Central memory CD4-positive, alpha-beta T cell (primary cell): ENCODE results near the gene CD46.

Experiments
- DNase-seq: peaks from one replicate; pipeline ENCODE4 v3.0.0; 2022

Gene CD46

DNA sequence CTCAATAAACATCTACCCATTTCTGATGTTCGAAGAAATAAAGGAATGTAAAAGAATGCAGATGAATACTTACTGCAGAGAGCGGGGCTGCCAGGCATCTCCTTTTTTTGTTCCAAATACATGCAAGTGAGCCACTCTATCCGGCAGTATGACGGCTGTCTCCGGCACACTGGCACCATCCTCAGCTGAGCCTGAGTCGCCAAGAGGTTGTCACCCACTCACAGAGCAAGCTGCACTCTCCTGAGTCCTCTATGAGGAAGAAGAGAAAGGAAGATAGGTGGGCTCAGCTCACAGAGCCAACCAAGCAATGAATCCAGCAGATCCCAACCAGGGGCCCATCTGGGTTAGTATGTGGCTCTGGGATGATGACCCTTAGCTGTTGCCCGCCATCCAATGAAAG lies 65.3 kb downstream of the CD46 start:
- DNase-seq: no peak

DNA sequence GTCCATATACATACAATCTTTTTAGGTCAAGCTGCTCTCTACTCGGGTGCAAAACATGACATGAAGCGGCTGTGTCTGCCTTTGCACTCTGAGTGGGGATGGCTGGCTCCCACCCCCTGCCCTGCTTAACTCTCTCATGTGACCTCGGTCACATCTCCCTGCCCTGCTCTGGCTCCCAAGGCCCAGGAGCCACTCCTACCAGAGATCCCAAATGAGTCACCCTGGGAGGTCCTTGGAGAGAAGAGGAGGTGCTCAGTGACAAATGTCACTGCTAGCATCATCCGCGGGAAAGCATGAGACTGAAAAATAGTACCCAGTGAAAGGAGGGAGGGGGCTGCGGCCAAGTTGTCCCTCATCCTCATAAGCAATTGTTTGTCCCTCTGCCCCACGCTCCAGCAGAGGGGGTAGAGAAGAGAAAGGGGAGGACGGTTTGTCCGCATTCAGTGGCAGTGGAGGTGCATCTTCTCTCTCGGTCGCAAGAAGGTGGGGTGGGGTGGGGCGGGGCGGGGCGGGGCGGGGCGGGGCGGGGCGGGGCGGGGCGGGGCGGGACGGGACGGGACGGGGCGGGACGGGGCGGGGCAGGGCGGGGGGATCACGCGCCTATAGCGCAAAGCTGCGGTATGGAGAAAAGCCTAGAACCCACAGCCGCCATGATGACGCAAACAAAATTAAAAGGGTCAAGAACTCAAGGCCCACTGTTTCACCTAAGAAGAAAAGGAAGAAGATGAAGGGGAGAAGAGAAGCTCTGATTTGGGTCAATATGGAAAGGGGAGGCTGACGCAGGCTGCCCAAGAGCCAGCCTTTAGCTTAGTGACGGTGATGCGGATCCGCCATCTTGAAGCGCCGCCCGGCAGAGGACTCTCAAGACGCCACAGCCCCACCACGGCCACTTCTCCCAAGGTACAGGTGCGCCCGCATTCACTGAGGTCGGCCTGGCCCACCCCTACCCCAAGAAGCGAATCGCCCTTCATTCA lies 66.2 kb downstream of the CD46 start:
- DNase-seq: no peak

DNA sequence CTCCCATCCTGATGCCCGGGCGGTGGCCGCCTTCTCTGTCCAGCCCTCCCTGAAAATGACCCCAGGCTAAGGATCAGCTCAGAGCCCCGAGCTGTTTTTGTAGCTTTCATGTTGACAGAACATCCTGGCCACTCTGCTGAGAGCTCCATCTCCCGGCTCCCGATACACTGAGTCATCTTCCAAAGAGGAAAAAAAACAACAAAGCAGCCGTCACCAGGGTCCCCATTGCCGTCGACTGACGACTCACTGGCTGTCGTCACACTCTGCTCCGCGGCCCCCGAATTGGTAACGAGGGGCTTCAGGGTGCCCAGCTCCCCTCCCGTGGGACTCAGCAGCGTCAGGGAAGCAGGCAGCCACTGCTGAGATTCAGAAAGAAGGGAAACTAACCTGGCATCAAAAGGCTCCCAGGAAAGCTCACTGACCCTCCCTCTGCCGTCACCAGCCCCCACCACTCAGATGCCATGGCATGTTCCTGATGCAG lies 67.2 kb downstream of the CD46 start:
- no peak for DNase-seq

DNA sequence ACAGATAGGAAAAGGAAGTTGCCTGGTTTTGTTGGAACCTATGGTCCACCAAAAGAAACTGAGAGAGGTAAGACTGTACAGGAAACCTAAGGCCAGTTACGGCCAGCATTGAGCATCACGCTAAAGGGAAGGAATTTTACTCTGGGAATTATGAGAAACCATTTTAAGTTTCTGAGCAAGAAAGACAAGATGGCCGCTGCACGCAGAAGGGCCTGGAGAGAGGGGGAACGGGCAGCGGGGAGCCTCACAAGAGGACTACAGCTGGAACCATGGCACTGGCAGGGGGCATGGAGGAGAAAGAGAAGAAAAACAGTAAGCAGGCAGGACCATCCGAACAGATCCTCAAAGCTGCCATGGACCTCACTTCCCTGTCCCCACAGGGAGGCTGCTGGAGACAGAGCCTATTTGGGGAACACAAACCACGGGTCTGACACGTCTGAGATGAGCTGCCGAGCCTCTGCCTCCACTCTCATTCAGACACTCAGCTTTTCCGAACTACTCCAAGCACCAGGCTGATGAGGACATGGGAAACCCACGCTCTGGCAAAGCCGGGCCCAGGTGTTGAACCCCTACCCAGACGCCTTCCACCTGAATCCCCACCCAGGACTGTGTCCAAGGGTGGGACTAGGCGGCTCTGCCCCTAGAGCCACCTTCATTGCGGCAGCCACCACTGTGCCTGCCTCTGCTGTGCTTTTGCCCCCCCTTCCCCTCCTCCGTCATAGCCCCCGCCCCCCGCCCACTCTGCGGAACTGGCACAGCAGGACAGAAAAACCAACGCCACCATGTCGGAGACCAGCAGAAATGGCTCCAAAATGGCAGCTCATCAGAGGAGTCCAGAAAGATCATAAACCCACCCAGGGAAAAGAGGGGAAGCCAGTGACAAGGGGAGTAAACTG lies 69.0 kb downstream of the CD46 start:
- no peak for DNase-seq

DNA sequence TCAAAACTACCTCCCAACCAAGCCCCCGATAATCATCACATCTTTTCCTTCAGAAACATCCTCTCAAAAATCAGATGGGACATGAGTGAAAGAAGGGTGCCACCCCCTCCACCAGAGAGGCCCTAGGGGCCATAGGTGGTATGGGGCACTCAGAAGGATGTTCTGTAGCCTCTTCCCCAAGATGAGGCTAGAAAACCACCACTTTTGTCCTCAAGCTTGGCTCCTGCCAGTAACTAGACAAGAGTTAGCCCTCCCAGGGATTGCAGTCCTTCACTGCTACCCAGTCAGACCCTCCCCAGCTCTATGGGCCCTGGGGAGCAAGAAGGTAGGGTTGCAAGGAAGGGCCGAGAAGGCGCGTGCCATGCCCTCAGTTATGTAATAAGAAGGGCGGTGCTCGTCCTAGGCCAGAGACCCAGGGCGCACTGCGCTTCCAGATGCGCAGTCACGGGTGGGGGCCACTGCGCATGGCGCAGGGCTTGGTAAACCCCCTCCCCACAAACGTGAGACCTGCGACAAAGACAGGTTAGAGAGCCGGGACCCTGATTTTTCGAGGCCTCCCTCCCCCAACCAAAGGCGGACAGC lies 69.7 kb downstream of the CD46 start:
- no peak for DNase-seq

DNA sequence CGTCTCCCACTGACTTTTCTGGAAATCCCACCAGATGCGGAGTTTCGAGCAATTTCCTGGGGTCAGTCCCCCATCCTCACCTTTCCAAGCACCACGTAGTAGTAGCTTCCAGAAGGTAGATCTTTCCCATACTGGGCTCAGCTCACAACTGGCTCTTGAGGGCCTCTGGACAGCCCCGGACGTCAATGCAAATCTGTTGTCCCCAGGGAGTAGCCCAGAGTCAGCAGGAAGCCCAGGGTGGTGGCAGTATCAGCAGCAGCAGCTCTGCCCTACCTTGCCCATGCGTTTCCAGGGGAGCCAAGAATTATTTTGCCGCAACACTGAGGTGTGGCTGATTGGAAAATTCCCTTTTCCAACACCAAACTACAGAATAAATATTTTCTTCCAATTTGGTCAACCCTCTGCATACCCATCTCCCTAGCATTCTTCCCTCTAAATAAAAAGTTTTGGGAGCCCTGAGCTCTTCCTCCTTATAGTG lies 70.3 kb downstream of the CD46 start:
- no peak for DNase-seq

DNA sequence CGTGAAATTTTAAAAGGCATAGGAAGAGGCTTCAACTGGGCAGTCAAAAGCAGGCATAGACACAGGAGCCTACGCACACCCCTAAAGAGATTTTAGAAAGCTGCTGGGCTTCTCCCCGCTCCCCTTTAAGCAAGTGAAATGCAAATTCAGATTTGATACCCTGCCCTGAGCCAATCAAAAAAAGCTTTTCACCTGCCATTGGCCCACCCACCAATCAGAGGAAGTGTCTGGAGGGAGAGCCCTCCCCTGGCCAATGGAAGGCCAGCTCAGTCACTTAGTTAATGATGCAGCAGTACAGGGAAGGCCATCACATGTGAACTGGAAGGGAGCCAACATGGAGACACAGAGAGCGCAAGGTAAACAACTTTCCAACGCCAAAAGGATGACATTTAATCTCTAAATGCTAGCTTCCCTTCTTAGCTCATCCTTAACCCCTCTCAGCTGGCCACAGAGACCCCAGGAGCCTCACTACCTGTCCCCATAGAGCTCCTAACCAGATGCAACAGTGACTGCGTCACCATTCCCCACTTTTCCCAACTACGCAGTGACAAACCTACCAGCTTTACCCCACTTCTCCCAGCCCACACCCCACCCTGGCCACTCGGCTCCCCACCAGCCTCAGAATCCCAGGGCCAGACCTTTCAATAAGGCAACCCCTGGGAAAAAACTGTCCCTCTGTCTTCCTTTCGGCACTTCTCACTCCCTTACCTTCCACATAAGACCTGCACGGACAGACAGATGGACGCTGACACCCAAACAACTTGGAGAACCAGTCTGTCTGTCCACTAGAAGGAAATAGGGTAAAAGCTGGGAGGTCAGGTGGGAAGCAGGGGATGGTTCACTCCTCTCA lies 71.0 kb downstream of the CD46 start:
- peak; percentile 66 for DNase-seq

DNA sequence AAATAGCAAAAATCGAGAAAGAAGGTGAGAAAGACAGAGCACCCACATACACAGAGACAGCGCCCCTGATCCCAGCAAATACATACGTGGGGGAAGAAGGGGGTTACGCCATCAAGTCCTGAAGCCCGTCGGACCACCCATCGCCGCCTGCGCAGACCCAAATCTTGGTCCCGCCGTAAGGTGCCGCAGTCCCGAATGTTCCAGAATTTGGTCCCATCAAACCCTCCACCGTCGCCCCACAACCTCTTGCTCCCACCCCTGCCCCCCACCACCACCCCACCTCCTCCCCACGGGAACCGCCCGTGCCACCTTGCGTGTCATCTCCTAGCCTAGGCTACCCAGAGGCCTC lies 71.7 kb downstream of the CD46 start:
- DNase-seq: no peak

DNA sequence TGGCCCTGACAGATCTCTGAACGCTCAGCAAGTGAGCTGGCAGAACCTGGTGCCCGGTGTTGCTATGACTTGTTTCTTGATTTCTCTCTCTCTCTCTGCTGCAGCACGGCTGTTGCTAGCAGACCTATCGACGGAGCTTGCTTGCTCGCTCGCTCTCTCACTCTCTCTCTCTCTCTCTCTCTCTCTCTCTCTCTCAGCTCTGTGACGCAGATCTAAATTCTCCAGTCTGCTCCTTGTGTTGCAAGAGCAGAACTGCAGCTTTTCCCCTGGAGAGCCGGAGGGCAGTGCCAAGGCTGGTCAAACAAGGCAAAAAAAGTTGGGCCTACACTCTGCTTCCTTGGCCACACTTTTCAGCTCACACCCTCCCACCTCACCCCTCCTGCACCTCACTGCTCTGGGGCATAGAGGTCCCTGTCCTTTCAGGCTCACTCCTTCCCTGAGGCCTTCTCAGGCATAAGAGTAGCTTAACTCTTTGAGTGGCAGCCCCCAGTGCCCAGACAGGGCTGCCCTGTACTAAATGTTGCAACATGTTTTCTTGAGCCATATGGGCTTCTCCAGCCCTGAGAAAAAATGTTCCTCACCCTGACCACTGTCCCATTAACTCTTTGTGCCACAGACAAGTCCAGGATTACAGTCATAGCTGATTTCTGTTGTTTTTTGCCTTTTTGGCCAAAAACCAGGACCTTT lies 72.2 kb downstream of the CD46 start:
- peak; percentile 81 for DNase-seq

DNA sequence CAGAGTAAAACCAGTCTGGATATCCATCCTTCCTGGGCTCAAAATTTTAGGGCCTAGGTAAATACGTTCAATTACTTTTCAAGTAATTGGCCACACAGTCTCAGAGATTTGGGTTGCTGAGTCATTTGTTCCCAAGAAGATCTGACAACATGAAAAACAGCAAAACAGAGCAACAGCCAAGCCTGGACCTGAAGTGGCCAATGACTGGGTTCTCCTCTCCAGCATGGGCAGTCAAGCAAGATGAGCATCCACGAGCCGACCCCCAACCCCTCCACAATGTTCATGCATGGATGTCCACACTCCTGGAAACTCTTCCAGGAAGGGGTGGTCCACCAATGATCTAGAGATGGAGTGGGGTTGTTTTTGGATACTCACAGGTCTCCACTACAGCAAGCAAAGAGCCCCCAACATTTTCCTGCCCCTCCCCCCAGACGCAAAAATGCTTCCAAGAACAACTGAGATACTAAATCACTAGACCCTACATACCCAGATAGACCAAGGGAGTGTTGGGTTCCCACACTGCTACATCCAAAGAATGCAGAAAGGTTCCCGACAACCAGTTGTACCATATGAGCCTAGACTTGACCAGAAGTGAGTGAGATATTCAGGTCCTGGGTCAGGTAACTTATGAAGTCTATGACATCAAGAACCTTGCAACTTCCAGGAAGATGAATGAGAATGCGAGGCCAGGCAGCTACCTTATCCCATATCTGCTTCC lies 73.0 kb downstream of the CD46 start:
- DNase-seq: no peak

DNA sequence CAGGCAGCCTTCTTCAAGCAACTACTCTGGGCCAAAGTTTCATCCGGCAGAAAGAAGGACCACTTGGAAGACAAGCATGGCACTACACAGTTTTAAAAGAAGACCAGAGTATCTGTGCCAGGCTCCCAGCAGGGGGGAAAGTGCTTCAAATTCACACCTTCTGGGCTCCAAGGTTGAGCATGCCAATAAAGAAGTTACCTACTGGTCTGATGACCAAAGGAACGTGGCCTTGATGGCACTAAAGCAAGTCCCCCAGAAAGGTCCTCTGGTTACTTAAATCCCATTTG lies 73.5 kb downstream of the CD46 start:
- no peak for DNase-seq

DNA sequence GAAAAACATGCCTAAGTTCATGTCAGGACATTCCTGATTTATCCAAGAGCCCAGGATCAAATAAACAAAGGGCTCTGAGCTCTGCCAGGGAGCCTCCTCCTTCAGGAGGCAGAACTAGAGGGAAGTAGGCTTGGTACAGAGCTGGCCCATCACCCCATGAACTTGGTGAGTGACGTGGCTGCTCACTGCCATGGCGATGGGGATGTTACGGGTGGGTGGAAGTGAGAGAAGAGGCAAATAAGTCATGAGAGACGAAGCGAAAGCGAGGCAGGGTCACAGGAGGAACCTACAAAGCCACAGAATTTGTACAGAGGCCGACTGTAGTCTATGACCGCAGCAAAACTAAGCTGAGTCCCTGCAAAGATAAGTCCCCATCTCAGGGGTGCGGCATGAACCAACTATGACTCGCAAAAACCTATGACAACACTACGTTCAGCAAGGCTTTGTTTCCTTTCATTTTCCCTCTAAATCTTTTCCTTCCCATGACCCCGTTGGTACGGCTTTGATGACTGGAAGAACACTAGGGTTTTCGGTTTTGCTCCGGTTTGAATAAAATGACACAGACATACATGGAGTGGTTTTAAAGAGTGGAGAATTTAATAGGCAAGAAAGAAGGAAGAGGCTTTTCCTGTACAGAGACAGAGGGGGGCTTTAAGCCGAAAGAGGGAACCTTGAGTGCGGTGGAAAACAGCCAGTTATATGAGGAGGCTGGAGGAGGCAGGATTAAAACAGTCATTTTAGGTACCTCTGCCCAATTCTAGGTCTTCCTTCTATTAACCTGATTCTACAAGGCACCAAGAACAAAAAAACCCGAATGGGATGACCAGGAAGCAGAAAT lies 74.1 kb downstream of the CD46 start:
- peak; percentile 89 for DNase-seq

DNA sequence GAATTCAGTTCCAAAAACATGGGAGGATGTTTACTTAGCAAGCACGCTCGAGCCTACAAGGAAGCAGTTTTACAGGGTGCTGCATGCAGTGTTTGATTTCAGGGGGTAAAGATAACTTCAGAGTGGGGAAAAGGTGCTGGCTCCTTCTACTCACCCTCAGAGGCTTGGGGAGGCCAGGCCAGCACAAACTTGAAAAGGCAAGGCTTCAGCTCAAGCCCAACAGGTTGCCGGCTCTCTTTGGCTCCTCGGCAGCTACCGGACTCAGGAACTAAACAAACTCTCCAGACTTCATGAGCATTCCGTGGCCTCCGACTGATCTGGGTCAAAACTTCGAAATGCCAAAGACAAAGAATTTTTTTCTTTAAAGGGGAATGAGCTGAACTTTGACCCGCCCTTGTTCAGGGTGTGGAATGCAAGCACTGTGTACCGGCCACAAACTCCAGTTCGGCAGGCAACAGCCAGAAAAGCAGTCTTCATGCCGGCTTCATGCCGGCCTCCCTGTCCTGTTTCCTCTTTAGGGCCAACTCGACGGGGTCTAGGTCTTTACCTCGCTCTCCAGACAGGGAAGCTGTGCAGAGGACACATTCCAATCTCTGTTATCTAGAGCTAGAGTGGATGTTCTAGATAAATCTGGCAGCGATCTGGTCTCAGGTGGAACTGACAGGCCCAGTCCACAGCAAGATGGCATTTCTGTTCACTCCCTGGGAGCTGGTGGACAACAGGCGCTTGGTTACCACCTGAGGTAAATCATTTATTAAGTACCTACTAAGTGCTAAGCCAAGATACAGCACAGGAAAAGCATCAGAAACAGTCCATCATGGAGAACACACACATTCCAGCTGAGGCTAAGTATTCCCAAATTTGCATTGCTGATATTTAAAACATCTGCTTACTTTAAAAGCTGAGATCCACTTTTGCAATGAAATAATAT lies 75.0 kb downstream of the CD46 start:
- DNase-seq: no peak

DNA sequence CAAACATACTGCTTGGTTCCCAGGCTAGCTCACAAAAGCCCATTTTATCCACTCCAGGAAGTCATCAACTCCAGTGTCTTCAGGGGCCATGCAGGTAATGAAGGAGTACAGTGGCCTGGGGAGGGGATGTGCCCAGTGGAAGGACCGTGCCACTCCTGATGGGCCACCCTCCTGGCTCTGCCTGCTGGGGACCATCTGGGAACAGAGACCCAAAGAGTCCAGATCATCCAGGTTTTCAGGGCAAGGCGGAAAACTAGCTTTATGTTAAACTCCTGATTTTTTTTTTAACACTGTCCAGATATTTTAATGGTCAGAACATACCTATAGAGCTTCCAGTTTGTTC lies 75.6 kb downstream of the CD46 start:
- no peak for DNase-seq

DNA sequence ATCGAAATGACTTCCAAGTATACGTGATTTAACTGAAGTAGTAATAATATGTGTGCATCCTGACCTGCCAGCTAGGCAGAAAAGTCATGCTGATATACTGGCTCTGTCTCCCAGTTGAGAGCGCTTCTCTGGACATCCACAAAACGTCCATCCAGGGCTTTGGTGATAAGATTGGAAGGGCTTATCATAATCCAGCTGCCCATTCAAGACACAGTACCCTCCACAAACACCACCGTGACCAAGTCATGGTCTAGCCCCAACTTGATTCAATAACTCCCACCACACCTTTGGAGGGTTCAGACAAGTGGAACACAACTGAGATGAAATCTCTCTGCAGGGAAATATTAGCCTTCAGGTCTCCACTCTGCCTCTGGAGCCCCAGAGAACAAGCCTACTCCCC lies 76.2 kb downstream of the CD46 start:
- DNase-seq: no peak

DNA sequence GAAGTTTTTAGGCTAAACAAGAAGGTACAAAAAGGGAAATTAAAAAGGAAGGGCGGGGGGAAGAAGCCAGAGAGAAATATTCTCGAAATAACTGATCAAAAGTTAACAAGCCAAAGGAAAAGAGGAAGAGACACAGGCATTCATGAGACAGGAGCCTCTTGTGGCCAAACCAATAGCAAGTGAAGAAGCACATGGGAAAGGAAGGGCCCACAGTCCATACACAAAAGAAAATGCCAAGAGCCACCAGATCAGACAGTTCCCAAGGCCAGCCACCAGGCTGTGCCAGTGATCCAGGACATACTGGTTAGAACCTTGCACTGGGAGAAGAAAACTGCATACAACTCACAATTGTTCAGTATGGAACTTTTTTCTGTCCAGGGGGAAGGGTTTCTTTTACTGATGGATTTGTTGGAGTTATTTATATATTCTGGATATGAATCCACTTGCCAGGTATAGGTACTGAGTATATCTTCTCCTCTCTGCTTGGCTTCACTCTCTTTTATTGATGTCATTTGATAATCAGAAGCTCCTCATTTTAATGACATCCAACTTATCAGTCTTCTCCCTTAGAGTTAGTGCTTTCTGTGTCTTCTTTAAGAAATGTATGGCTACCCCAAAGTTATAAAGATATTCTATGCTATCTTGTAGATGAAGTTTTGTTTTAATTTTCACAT lies 76.8 kb downstream of the CD46 start:
- DNase-seq: peak; percentile 60

DNA sequence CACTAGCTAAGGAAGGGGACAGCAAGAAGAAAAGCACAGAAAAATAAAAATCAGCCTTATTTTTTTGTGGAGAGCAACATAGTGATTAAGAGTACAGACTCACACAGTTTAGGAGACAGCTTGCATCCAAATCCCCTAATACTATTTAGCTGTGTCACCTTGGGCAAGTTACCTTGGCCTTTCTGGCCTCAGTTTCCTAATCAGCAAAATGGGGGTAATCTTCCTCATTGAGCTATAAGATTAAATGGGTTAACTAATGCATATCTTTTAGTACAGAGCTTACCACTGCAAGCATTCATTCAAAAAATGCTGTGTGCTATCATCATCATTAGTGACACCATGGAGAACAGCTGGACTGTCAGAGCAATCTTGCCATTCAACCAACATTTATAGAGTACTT lies 77.7 kb downstream of the CD46 start:
- DNase-seq: no peak

DNA sequence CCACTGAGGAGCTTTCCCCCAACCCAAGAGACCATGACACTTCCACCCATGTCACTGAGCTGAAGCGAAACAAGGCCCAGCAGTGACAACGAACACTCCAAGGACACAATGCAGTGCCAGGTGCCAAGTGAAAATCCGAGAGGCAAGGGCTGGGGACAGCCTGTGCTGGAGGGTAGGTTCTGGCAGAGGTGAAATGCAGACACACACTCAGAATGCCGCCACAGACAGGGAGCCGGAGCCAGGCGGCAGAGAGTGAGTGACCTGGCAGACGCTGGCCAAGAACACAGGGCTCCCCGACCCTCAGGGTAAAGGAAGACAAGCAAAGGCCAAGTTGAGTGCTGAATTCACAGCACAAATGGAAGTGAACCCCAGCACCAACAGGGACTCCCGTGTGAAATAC lies 78.9 kb downstream of the CD46 start:
- no peak for DNase-seq
